HL-60 (cell line): Measurements from ENCODE around the gene SPDEF.

Experiments
- DNase-seq, 2 experiments: peaks; one replicate each; pipeline ENCODE4 v3.0.0-alpha.2; 2010 to 2020; ENCODE audit warnings: low read depth in 1 of 2, low spot score in 1 of 2
- H3K27ac ChIP-seq: fragments of 250-450 bp; sonication (Bioruptor Pico); replicated peaks from 2 replicates; pipeline ENCODE4 v1.5.1; 2020; ENCODE audit warnings: mild to moderate bottlenecking, moderate library complexity
- H3K27me3 ChIP-seq: fragments of 250-450 bp; sonication (Bioruptor Pico); 2 replicates; pipeline ENCODE4 v1.5.1; 2021; ENCODE audit warnings: mild to moderate bottlenecking, moderate library complexity; ENCODE audit not compliant: insufficient read depth, poor library complexity, severe bottlenecking
- H3K4me3 ChIP-seq: replicated peaks from 2 replicates; pipeline ENCODE4 v1.5.1; 2011; ENCODE audit warnings: mild to moderate bottlenecking, control low read depth, low read length; ENCODE audit not compliant: insufficient read depth
- GABPA ChIP-seq: IDR thresholded peaks from 2 replicates; pipeline ENCODE4 v1.6.1; 2012; ENCODE audit warnings: low read depth
- POLR2AphosphoS5 ChIP-seq: IDR thresholded peaks from 2 replicates; pipeline ENCODE4 v1.6.1; 2012; ENCODE audit warnings: low read depth
- SPI1 ChIP-seq: IDR thresholded peaks from 2 replicates; pipeline ENCODE4 v1.6.1; 2012; ENCODE audit warnings: low read depth, mild to moderate bottlenecking, borderline replicate concordance
- TF ChIP-seq, protein P1 (sequence below): IDR thresholded peaks from one replicate; pipeline ENCODE4 v1.5.1; 2011; ENCODE audit warnings: low read length, control low read depth, inconsistent platforms; ENCODE audit not compliant: insufficient read depth
- TF ChIP-seq, protein P2 (sequence below): IDR thresholded peaks from 2 replicates; pipeline ENCODE4 v1.6.1; 2012; ENCODE audit warnings: low read depth; ENCODE audit not compliant: insufficient replicate concordance

SPDEF gene

DNA sequence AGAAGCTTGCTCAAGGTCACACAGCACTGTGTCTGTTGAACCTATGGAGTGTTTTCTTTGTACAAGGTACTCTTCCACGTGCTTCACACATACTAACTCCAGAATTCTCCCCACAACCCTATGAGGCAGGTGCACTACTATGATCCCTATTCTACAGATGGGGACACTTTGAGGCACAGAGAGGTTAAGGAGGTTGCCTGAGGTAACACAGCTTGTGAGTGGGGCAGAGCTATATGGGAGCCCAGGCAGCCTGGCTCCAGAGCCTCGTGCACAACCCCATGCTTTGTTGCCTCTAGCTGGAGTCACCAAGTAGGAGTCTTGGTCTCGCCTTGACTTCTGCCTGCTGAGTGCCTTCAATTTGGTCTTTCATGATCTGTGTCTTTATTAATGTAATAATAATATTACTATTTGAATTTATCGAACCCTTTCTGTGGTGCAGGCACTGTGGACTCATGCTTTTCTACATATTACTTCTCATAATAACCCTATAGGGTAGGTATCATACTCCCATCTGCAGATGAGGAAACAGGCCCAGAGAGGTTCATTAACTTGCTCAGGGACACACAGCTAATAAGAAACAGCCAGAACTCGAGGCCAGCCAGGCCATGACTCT lies 13.3 kb upstream of the SPDEF start:
- DNase-seq: no peak
- Histone ChIP-seq H3K27ac (no peak overlapping the region), H3K27me3 (peaks cover 7% of the 10 kb centered on the region), H3K4me3 (no peak overlapping the region)
- TF ChIP-seq, protein P1, sequence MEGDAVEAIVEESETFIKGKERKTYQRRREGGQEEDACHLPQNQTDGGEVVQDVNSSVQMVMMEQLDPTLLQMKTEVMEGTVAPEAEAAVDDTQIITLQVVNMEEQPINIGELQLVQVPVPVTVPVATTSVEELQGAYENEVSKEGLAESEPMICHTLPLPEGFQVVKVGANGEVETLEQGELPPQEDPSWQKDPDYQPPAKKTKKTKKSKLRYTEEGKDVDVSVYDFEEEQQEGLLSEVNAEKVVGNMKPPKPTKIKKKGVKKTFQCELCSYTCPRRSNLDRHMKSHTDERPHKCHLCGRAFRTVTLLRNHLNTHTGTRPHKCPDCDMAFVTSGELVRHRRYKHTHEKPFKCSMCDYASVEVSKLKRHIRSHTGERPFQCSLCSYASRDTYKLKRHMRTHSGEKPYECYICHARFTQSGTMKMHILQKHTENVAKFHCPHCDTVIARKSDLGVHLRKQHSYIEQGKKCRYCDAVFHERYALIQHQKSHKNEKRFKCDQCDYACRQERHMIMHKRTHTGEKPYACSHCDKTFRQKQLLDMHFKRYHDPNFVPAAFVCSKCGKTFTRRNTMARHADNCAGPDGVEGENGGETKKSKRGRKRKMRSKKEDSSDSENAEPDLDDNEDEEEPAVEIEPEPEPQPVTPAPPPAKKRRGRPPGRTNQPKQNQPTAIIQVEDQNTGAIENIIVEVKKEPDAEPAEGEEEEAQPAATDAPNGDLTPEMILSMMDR: no peak
- TF ChIP-seq SPI1 (no peak), GABPA (no peak), POLR2AphosphoS5 (no peak)
- TF ChIP-seq, protein P2, sequence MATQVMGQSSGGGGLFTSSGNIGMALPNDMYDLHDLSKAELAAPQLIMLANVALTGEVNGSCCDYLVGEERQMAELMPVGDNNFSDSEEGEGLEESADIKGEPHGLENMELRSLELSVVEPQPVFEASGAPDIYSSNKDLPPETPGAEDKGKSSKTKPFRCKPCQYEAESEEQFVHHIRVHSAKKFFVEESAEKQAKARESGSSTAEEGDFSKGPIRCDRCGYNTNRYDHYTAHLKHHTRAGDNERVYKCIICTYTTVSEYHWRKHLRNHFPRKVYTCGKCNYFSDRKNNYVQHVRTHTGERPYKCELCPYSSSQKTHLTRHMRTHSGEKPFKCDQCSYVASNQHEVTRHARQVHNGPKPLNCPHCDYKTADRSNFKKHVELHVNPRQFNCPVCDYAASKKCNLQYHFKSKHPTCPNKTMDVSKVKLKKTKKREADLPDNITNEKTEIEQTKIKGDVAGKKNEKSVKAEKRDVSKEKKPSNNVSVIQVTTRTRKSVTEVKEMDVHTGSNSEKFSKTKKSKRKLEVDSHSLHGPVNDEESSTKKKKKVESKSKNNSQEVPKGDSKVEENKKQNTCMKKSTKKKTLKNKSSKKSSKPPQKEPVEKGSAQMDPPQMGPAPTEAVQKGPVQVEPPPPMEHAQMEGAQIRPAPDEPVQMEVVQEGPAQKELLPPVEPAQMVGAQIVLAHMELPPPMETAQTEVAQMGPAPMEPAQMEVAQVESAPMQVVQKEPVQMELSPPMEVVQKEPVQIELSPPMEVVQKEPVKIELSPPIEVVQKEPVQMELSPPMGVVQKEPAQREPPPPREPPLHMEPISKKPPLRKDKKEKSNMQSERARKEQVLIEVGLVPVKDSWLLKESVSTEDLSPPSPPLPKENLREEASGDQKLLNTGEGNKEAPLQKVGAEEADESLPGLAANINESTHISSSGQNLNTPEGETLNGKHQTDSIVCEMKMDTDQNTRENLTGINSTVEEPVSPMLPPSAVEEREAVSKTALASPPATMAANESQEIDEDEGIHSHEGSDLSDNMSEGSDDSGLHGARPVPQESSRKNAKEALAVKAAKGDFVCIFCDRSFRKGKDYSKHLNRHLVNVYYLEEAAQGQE: no peak

DNA sequence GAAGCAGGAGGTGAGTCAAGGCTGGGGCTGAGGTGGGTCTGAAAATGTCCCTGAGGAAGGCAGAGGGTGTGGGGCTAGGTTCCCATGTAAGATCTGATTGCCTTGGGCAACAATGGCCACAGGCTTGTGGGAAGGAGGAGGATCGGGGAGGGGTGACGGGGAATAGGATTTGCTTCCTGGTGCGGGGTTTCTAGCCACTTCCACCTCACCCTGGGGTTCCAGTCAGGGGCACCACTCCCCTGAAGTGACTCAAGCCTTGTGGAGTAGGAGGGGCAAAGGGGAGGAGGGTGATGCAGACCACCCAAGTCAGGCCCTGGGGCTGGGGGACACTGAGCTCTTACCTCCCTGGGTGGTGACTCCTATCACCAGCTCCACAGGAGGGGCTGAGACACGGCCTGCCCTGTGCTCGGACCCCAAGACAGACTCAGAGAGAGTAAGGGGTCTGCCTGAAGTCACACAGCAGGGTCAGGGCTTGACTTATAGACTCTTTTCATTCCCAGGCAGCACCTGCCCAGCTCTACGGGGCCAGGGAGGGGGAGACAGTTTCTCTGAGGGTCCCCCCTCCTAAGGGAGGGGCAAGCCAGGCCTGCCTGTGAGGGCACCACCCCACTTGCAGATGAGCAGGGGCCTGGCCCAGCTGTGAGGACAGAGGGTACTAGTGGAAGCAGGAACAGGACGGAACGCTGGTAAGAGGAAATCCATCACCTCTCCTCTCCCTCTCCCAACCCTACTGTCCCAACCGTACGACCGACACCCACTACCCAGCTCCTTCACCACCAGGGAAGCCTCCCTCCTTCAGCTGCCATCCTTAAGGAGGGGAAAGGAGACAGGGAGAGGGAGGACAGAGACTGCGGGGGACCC lies 12.4 kb upstream of the SPDEF start:
- DNase-seq: no peak
- Histone ChIP-seq H3K4me3 (no peak overlapping the region), H3K27me3 (peaks cover 7% of the 10 kb centered on the region), H3K27ac (no peak overlapping the region)
- TF ChIP-seq, protein P1: no peak
- TF ChIP-seq GABPA (no peak), SPI1 (no peak), POLR2AphosphoS5 (no peak)
- TF ChIP-seq, protein P2: no peak

DNA sequence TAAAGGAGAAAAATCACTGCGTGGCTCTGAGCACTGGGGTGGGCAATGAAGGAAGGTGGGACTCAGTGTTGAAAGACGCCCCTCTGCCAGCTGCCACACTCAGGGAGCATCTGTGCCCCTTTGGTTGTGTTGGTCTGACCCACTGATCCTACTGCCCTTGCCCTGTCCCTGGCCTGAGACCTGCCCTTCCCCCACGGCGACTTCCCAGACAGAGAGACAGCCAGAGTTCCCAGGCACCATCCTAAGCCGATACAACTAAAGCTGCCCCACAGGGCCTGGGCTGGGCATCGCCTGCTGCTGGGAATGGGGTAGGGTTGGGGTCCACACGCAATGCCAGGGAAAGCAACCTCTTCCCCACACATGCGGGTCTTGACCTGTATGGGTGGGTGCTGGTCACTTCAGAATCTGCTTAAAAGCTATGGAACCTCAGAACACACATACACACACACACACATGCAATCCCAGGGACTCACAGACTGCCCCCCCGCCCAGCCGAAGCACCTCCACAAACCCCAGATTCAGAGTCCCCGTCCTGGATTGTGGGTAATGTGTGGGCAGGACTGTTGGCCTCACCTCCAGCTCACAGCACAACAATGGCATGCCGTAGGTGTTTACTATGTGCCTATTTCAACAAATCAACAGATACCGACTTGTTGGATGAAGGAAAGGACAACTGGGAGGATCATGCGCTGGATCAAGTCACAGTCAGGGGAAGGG lies 10.9 kb upstream of the SPDEF start:
- Histone ChIP-seq H3K27me3 (peaks cover 7% of the 10 kb centered on the region), H3K27ac (no peak overlapping the region), H3K4me3 (no peak overlapping the region)
- DNase-seq: no peak
- TF ChIP-seq, protein P2: no peak
- TF ChIP-seq GABPA: no peak
- TF ChIP-seq, protein P1: no peak
